GM23338 (cell line): ENCODE measurements around the gene GNB5.

Experiments
- CTCF ChIP-seq, 2 experiments: fragments of 200-600 bp in 1 of 2; sonication (generic) in 1 of 2; conservative IDR thresholded peaks; 2 replicates each; pipeline versions ENCODE4 v1.5.1 to v1.6.1; 2016 to 2017; ENCODE audit warnings: antibody characterized with exemption in 2 of 2, low read depth in 2 of 2, mild to moderate bottlenecking in 2 of 2, moderate library complexity in 1 of 2
- POLR2AphosphoS5 ChIP-seq: IDR thresholded peaks from 2 replicates; pipeline ENCODE4 v1.6.1; 2016; ENCODE audit warnings: antibody characterized with exemption, low read depth

GRCh38 chr15:52093167-52093538, 98.0 kb downstream of the GNB5 start:
- TF ChIP-seq CTCF (conservative IDR thresholded peaks at IDR 0.05; ENCODE audit: low read depth in 2 of 2), result no peak
- TF ChIP-seq POLR2AphosphoS5, result no peak
